Measurements from ENCODE around the gene LRRC8D.
"Not testable (repeated sequence)": the region's sequence is repeated elsewhere in the genome, so short reads cannot be mapped to it uniquely, and the experiment has no call there.

Gene LRRC8D

GRCh38 chr1:89962024-89962741 lies 141.4 kb downstream of the LRRC8D start:
- no peak for DNase-seq (ENCODE audit: low read depth)

GRCh38 chr1:89962742-89963075 lies 141.9 kb downstream of the LRRC8D start:
- no peak for DNase-seq (ENCODE audit: low read depth)

DNA sequence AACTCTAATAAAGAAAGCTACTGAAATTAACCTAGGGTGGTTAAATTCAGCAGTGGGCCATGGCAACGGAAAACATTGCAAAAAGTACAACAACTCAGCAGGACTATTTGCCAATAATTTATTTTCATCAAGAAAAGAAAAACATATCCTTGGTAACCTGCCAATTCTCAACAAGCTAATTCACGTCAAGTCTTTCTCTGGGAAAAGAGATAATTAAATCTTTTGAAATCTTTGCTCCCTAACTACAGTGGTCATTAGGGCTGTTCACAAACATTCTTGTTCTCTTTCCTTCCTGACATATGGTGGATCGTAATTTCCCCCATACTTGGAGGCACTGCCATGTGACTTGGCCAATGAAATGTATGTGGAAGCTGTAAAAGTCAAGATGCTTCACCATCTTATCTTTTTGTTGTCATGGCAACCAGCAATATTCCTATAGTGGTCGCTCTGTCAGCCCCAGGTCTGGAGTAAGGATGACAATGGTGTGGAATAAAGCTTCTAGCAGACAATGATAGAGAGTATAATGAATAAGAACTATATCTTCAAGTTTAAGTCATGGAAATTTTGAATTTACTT lies 144.4 kb downstream of the LRRC8D start:
- DNase-seq (ENCODE audit: low read depth): no peak

- no peak for DNase-seq (ENCODE audit: low read depth)
Observed at GRCh38 chr1:89966656-89967055, 145.8 kb downstream of the LRRC8D start.

- no peak for DNase-seq (ENCODE audit: low read depth)
Observed at GRCh38 chr1:89971600-89971999, 150.8 kb downstream of the LRRC8D start.

- no peak for DNase-seq (ENCODE audit: low read depth)
Observed at GRCh38 chr1:89972024-89972423, 151.2 kb downstream of the LRRC8D start.

DNA sequence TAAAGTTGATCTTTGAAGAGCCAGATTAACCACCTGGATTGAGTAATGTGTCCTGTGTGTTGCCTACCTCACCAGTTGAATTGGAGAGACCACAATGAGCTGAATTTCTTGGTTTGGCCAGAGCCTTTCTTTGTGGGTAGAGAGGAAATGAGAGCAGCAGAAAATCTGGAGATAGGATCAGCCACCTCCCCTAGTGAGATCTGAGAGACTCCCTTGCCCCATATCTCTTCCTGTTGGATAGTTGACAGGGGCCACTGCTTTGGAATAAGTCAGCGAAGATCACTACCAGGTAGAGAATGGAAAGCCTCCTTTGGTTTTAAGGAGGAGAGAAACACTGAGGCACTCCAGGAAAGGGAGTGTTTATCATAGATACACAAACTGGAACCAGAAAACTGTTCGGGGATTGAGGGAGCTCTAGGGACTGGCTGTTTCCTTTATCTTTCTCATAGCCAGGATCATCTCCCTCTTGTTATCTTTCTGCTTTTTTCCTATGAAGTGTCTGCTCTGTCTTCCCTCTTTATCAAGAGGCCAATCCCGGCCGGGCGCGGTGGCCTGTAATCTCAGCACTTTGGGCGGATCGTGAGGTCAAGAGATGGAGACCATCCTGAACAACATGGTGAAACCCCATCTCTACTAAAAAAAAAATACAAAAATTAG lies 152.8 kb downstream of the LRRC8D start:
- no peak for DNase-seq (ENCODE audit: low read depth)

DNA sequence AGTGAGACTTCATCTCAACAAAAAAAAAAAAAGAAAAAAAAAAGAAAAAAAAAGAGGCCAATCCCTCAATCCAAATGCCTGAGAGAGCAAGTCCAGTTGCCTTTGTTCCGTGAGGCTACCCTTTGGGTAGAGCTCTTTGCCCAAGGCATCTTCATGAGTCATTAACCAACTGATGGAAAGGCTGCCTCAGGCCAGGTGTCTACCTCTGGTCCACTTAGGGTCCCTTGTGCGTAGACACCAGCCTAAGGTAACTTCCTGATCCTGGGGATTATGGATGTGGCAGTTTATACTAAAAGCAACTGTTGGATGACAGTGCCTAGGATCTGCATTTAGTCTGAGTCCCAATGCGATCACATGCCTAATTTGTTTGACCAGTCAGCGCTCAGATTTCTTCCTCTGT lies 153.4 kb downstream of the LRRC8D start:
- DNase-seq (ENCODE audit: low read depth): no peak

GRCh38 chr1:89974696-89975470 lies 154.1 kb downstream of the LRRC8D start:
- DNase-seq (ENCODE audit: low read depth): no peak

GRCh38 chr1:89975540-89976125 lies 154.8 kb downstream of the LRRC8D start:
- no peak for DNase-seq (ENCODE audit: low read depth)

GRCh38 chr1:89978755-89979154 lies 157.9 kb downstream of the LRRC8D start:
- no peak for DNase-seq (ENCODE audit: low read depth)

DNA sequence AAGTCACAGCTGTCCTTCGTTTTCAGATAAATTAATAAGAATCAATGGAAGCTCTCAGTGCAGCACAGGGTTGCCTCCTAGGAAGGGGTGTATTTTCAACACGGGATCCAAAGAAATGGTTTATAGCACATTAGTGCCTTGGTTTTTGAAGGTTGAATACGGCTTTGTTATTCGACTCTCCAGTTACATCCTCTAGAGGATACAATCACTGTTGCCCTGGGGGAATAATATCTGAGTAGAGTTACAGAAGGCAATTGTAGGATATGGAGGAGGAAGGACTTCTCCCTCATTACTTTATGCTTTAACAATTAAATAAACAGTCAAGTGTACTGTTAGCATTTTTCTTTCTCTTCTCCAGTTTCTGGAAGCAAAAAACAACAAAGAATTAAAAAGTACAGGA lies 159.8 kb downstream of the LRRC8D start:
- DNase-seq (ENCODE audit: low read depth): no peak

- not testable (repeated sequence) for DNase-seq (ENCODE audit: low read depth)
Observed at GRCh38 chr1:89982846-89983245, 162.0 kb downstream of the LRRC8D start.

DNA sequence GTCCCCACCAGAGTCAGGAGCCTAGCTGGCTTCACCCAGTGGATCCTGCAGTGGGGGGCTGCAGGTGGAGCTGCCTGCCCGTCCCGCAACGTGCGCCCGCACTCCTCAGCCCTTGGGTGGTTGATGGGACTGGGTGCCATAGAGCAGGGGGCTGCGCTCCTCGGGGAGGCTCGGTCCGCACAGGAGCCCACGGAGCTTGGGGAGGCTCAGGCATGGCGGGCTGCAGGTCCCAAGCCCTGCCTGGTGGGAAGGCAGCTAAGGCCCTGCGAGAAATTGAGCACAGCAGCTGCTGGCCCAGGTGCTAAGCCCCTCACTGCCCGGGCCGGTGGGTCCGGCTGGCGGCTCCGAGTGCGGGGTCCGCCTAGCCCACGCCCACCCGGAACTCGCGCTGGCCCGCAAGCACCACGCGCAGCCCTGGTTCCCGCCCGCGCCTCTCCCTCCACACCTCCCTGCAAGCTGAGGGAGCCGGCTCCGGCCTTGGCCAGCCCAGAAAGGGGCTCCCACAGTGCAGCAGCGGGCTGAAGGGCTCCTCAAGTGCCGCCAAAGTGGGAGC lies 163.8 kb downstream of the LRRC8D start:
- not testable (repeated sequence) for DNase-seq (ENCODE audit: low read depth)

GRCh38 chr1:89986020-89986419 lies 165.2 kb downstream of the LRRC8D start:
- DNase-seq (ENCODE audit: low read depth): no peak

All from non-pigmented ciliary epithelial cell (primary cell).